ENCODE data around the gene PDLIM7. TPM values are rescaled to one million over a fixed set of nuclear protein-coding genes. Genes with fewer than 3 reads are reported as not detected.

The PDLIM7 gene
- total and polyA plus RNA-seq, 2 experiments from 2014 or later: 165 to 537 TPM

DNA sequence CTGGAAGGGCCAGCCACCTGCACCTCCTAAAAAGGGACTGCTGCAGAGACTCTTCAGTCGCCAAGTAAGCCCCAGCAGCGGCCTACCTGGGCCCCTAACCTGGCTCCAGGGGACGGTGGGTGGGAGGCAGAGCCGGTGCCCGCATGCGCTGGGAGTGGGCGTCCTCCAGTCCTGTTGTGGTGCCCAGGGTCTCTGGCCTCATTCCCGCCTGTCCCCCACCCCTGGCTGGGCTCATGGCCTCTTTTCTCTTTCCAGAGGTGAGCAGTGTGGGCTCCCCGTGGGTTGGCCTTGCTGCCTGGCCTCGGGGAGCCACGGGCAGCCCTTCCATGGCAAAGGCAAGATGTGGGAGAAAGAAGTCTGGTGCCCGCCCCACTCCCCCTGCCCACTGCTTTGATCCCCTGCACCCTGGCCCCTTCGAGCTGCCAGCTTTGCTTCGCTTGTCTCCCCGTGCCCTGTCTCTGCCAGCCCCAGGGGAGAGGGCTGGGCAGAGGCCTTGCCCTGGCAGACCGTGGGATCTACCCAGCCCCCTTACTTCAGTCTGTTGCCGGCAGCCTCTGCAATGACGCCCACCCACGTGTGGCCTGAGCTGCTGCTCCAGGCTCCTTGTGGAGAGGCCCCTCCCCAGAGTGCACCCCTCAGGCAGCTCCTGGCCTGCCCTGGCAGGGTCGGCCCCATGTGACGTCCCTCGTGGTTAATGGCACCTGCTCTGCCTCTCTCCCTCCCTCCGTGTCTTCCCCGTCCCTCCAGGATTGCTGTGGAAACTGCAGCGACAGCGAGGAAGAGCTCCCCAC is 56.2 kb downstream of the PDLIM7 start:
- H3K4me3 ChIP-seq: no peak overlapping the region
- peaks cover 7% of the 10 kb centered on the region for H3K4me1 ChIP-seq (ENCODE audit: low read depth)
- no peak overlapping the region for H3K27ac ChIP-seq
- H3K27me3 ChIP-seq: no peaks in the 10 kb centered on the region
- H3K9me3 ChIP-seq (ENCODE audit: low read depth): no peaks in the 10 kb centered on the region
- no peak for TF ChIP-seq CTCF (IDR thresholded peaks at IDR 0.05; ENCODE audit: low read depth, low read length)
- H3K36me3 ChIP-seq: peaks cover 3% of the 10 kb centered on the region
- DNase-seq (ENCODE audit: low read depth in 1 of 2, low spot score in 1 of 2): no peak

DNA sequence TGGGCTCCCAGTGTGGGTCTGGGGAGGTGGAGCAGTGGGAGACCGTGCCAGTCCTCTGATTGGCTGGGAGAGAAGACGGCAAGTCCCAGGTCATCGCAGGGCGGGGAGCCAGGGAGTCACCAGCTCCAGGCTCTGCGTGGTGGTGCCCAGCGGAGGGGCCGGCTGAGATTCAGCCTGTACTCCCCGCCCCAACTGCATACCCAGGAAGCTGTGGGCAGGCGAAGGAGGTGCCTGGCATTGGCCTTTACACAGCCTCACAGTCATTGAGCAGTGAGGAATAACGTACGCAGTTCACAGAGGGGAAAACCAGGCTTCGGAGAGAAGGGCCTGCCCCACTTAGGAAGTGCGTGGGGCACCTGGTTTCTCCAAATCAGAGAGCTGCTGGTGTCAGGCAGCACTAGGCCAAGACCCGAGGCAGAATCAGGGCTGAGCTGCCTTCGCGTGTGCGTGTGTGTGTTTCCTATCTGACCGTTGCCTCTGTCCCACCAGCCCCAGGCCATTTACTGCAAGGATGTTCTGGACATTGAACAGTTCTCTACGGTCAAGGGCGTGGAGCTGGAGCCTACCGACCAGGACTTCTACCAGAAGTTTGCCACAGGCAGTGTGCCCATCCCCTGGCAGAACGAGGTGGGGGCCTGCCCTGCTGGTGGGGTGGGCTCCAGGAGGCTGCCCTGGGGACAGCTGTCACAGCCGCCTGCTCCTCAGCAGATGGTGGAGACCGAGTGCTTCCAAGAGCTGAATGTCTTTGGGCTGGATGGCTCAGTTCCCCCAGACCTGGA is 57.0 kb downstream of the PDLIM7 start:
- no peak for TF ChIP-seq CTCF (IDR thresholded peaks at IDR 0.05; ENCODE audit: low read depth, low read length)
- no peak for DNase-seq (ENCODE audit: low read depth in 1 of 2, low spot score in 1 of 2)
- Histone ChIP-seq H3K27ac (no peak overlapping the region), H3K36me3 (peaks cover 9% of the 10 kb centered on the region), H3K4me1 (ENCODE audit: low read depth) (no peaks in the 10 kb centered on the region), H3K9me3 (ENCODE audit: low read depth) (no peaks in the 10 kb centered on the region), H3K4me3 (no peak overlapping the region), H3K27me3 (no peaks in the 10 kb centered on the region)

GRCh38 chr5:177439518-177440053 is 57.8 kb downstream of the PDLIM7 start:
- Histone ChIP-seq H3K9me3 (ENCODE audit: low read depth) (no peaks in the 10 kb centered on the region), H3K27me3 (no peaks in the 10 kb centered on the region), H3K27ac (no peak overlapping the region), H3K4me1 (ENCODE audit: low read depth) (no peaks in the 10 kb centered on the region), H3K36me3 (peaks cover 15% of the 10 kb centered on the region), H3K4me3 (no peak overlapping the region)
- no peak for TF ChIP-seq CTCF (IDR thresholded peaks at IDR 0.05; ENCODE audit: low read depth, low read length)
- DNase-seq (ENCODE audit: low read depth in 1 of 2, low spot score in 1 of 2): no peak

DNA sequence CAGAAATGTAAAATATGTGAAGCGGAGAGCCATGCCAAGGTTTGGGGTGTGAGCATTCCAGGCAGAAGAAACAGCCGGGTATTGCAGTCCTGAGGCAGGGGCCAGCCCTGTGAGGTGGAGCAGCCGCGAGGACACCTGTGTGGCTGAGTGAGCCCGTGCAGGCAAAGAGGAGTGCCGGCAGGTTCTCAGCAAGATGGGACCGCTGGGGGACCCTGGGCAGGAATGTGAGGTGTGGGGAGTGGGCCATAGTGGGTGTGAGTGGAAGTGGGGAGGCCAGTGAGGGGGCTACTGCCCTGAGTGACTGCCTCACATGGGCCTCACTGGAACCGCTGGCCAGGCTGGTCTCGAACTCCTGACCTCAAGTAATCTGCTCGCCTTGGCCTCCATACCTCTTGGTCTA is 58.9 kb downstream of the PDLIM7 start:
- H3K9me3 ChIP-seq (ENCODE audit: low read depth): no peaks in the 10 kb centered on the region
- DNase-seq (ENCODE audit: low read depth in 1 of 2, low spot score in 1 of 2): no peak
- H3K27ac ChIP-seq: no peak overlapping the region
- no peaks in the 10 kb centered on the region for H3K27me3 ChIP-seq
- H3K4me1 ChIP-seq (ENCODE audit: low read depth): no peaks in the 10 kb centered on the region
- no peak overlapping the region for H3K4me3 ChIP-seq
- H3K36me3 ChIP-seq: peaks cover 26% of the 10 kb centered on the region
- TF ChIP-seq CTCF (IDR thresholded peaks at IDR 0.05; ENCODE audit: low read depth, low read length): no peak

- H3K4me3 ChIP-seq: no peak overlapping the region
- no peak overlapping the region for H3K27ac ChIP-seq
- TF ChIP-seq CTCF (IDR thresholded peaks at IDR 0.05; ENCODE audit: low read depth, low read length): no peak
- peaks cover 33% of the 10 kb centered on the region for H3K36me3 ChIP-seq
- DNase-seq (ENCODE audit: low read depth in 1 of 2, low spot score in 1 of 2): no peak
- H3K4me1 ChIP-seq (ENCODE audit: low read depth): no peaks in the 10 kb centered on the region
- no peaks in the 10 kb centered on the region for H3K9me3 ChIP-seq (ENCODE audit: low read depth)
- H3K27me3 ChIP-seq: no peaks in the 10 kb centered on the region
Measured at GRCh38 chr5:177437623-177438022, 59.8 kb downstream of the PDLIM7 start.
